Mesenchymal stem cell (in vitro differentiated cells and primary cell): Measurements from ENCODE around the gene APBB1IP.
"Not testable (repeated sequence)": the region's sequence is repeated elsewhere in the genome, so short reads cannot be mapped to it uniquely, and the experiment has no call there.

Source experiments
- DNase-seq: peaks from one replicate; pipeline ENCODE4 v3.0.0-alpha.2; 2013
- H2AFZ ChIP-seq: one replicate; pipeline ENCODE4 v1.6.1; 2013; ENCODE audit warnings: low read depth, mild to moderate bottlenecking, control low read depth, inconsistent platforms, low read length, moderate library complexity
- H2AK5ac ChIP-seq: 2 replicates; pipeline ENCODE4 v1.6.1; 2013; ENCODE audit warnings: low read length, moderate library complexity, mild to moderate bottlenecking, inconsistent platforms; ENCODE audit not compliant: severe bottlenecking
- H2BK120ac ChIP-seq: one replicate; pipeline ENCODE4 v1.6.1; 2013; ENCODE audit warnings: low read depth, mild to moderate bottlenecking, inconsistent platforms, low read length, moderate library complexity
- H2BK12ac ChIP-seq, 2 experiments: one replicate each; pipeline ENCODE4 v1.6.1; 2013; ENCODE audit warnings: inconsistent platforms in 2 of 2, low read length in 2 of 2, mild to moderate bottlenecking in 2 of 2, moderate library complexity in 2 of 2, control low read depth in 1 of 2
- H2BK15ac ChIP-seq: one replicate; pipeline ENCODE4 v1.6.1; 2013; ENCODE audit warnings: mild to moderate bottlenecking, low read depth, inconsistent platforms; ENCODE audit not compliant: poor library complexity, severe bottlenecking
- H2BK5ac ChIP-seq: 2 replicates; pipeline ENCODE4 v1.6.1; 2013; ENCODE audit warnings: low read depth, mild to moderate bottlenecking, low read length, control low read depth, inconsistent platforms; ENCODE audit not compliant: poor library complexity, severe bottlenecking
- H3K14ac ChIP-seq, 2 experiments: one replicate each; pipeline ENCODE4 v1.6.1; 2013; ENCODE audit warnings: inconsistent platforms in 2 of 2, low read length in 2 of 2, control low read depth in 1 of 2, mild to moderate bottlenecking in 1 of 2, moderate library complexity in 1 of 2
- H3K18ac ChIP-seq, 2 experiments: one replicate each; pipeline ENCODE4 v1.6.1; 2013; ENCODE audit warnings: inconsistent platforms in 2 of 2, low read length in 2 of 2, control low read depth in 1 of 2, low read depth in 1 of 2, mild to moderate bottlenecking in 1 of 2
- H3K23ac ChIP-seq, 2 experiments: one replicate each; pipeline ENCODE4 v1.6.1; 2013; ENCODE audit warnings: inconsistent platforms in 2 of 2, low read length in 2 of 2, mild to moderate bottlenecking in 2 of 2, moderate library complexity in 2 of 2, control low read depth in 1 of 2
- H3K27ac ChIP-seq: 2 replicates; pipeline ENCODE4 v1.5.1; 2013; ENCODE audit warnings: mild to moderate bottlenecking, moderate library complexity, low read length, control low read depth, inconsistent platforms; ENCODE audit not compliant: poor library complexity, severe bottlenecking
- H3K27me3 ChIP-seq, 2 experiments: 2 replicates each; pipeline versions ENCODE4 v1.6.1 to v1.7.0; 2013; ENCODE audit warnings: low read length in 2 of 2, mild to moderate bottlenecking in 2 of 2, moderate library complexity in 2 of 2, control low read depth in 1 of 2, inconsistent platforms in 1 of 2; ENCODE audit not compliant: control insufficient read depth in 1 of 2, insufficient read depth in 1 of 2
- H3K36me3 ChIP-seq, 2 experiments: 2 replicates each; pipeline versions ENCODE4 v1.6.1 to v1.7.0; 2013; ENCODE audit warnings: low read length in 2 of 2, control low read depth in 1 of 2, inconsistent platforms in 1 of 2, low read depth in 1 of 2, mild to moderate bottlenecking in 1 of 2; ENCODE audit not compliant: insufficient read depth in 2 of 2, control insufficient read depth in 1 of 2
- H3K4ac ChIP-seq, 2 experiments: one replicate each; pipeline ENCODE4 v1.6.1; 2013; ENCODE audit warnings: inconsistent platforms in 2 of 2, low read length in 2 of 2, mild to moderate bottlenecking in 2 of 2, moderate library complexity in 2 of 2, control low read depth in 1 of 2, low read depth in 1 of 2
- H3K4me1 ChIP-seq: 2 replicates; pipeline ENCODE4 v1.6.1; 2013; ENCODE audit warnings: low read depth, low read length, control low read depth; ENCODE audit not compliant: control insufficient read depth, insufficient read depth
- H3K4me2 ChIP-seq: 2 replicates; pipeline ENCODE4 v1.6.1; 2013; ENCODE audit warnings: low read length, mild to moderate bottlenecking, inconsistent platforms; ENCODE audit not compliant: poor library complexity, severe bottlenecking
- H3K4me3 ChIP-seq, 2 experiments: 2 replicates each; pipeline versions ENCODE4 v1.5.1 to v1.7.0; 2013; ENCODE audit warnings: low read length in 2 of 2, mild to moderate bottlenecking in 2 of 2, control low read depth in 1 of 2, low read depth in 1 of 2; ENCODE audit not compliant: insufficient read depth in 1 of 2
- H3K79me1 ChIP-seq: replicated peaks from 2 replicates; pipeline ENCODE4 v1.6.1; 2013; ENCODE audit warnings: mild to moderate bottlenecking, control low read depth, low read length, inconsistent platforms; ENCODE audit not compliant: poor library complexity, severe bottlenecking
- H3K9ac ChIP-seq: 2 replicates; pipeline ENCODE4 v1.7.0; 2013; ENCODE audit warnings: mild to moderate bottlenecking, low read length, moderate library complexity
- H3K9me3 ChIP-seq: 2 replicates; pipeline ENCODE4 v1.7.0; 2013; ENCODE audit warnings: mild to moderate bottlenecking, low read length; ENCODE audit not compliant: control insufficient read depth
- H4K8ac ChIP-seq: one replicate; pipeline ENCODE4 v1.6.1; 2013; ENCODE audit warnings: inconsistent platforms, mild to moderate bottlenecking, low read length, moderate library complexity
- H4K91ac ChIP-seq: one replicate; pipeline ENCODE4 v1.6.1; 2013; ENCODE audit warnings: mild to moderate bottlenecking, low read length, inconsistent platforms
- WGBS: methylation state at CpG from one replicate; pipeline ENCODE4 v1.1.7; 2013; ENCODE audit warnings: mixed read lengths; 5-methylcytosine and 5-hydroxymethylcytosine counted together

APBB1IP gene

GRCh38 chr10:26490367-26490766 is 52.2 kb downstream of the APBB1IP start:
- not testable (repeated sequence) for H3K14ac ChIP-seq, H2AFZ ChIP-seq, H3K9ac ChIP-seq, H3K4me1 ChIP-seq, H3K18ac ChIP-seq, H3K79me1 ChIP-seq, H3K23ac ChIP-seq, H2BK12ac ChIP-seq, H4K8ac ChIP-seq, H3K27me3 ChIP-seq, H4K91ac ChIP-seq, H3K27ac ChIP-seq, H2AK5ac ChIP-seq, H3K4me2 ChIP-seq, H3K4ac ChIP-seq, H2BK15ac ChIP-seq, H2BK5ac ChIP-seq, H3K9me3 ChIP-seq, H3K4me3 ChIP-seq, H2BK120ac ChIP-seq, DNase-seq
- peaks cover 0 to 26% of the 10 kb centered on the region in 2 experiments for H3K36me3 ChIP-seq
- WGBS: 88% methylated on average over 4 of the region's 7 CpGs

DNA sequence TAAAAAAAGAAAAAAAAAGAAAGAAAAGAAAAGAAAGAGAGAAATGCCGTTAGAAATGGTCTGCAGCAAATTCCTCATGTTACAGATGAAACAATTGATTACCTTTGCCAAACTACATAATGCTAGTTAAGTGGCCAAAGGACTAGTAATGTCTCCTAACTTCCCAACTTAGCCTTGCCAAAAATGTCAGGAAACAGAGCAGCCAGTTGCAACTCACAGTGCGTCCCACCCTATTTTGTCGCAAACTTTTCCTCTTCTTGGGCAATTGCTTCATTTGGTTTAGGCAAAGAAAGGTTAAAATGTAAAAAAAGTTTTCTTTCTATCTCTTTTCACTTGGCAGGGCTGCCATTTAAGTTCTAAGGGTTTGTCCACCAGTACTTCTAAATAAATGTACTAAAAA is 53.1 kb downstream of the APBB1IP start:
- H2AFZ ChIP-seq: no peak overlapping the region

GRCh38 chr10:26491934-26492333 is 53.8 kb downstream of the APBB1IP start:
- Histone ChIP-seq H4K8ac (no peak overlapping the region), H3K36me3 (peaks cover 0 to 37% of the 10 kb centered on the region in 2 experiments), H3K23ac (no peak overlapping the region), H3K4me1 (peaks cover 3% of the 10 kb centered on the region), H2BK12ac (no peak overlapping the region), H3K9me3 (no peaks in the 10 kb centered on the region), H3K27ac (no peak overlapping the region), H3K14ac (no peak overlapping the region), H2BK5ac (no peak overlapping the region), H3K9ac (peak overlapping the region; percentile 72), H3K4me3 (no peak overlapping the region), H4K91ac (no peak overlapping the region), H3K27me3 (no peaks in the 10 kb centered on the region), H2AFZ (no peak overlapping the region), H2BK15ac (no peak overlapping the region), H3K4me2 (no peak overlapping the region), H3K4ac (no peak overlapping the region), H2BK120ac (no peak overlapping the region), H2AK5ac (peak overlapping the region; percentile 57), H3K18ac (no peak overlapping the region), H3K79me1 (no peaks in the 10 kb centered on the region)
- DNase-seq: no peak
- WGBS: 70% methylated on average over 3 of the region's 3 CpGs

More for the DNA sequence above, 53.1 kb downstream of the APBB1IP start:
- H3K9ac ChIP-seq: peak overlapping the region; percentile 72
- no peak overlapping the region for H2AK5ac ChIP-seq
- no peak overlapping the region for H4K8ac ChIP-seq
- H3K4me3 ChIP-seq: peak overlapping the region in 1 of 2 experiments; percentile 47
- no peak overlapping the region for H3K27ac ChIP-seq
- DNase-seq: no peak
- H3K4me1 ChIP-seq: peaks cover 5% of the 10 kb centered on the region
- no peak overlapping the region for H2BK120ac ChIP-seq
- WGBS: no CpG with 5 or more reads among the region's 3 CpGs
- H3K14ac ChIP-seq: no peak overlapping the region
- no peaks in the 10 kb centered on the region for H3K9me3 ChIP-seq
- no peak overlapping the region for H3K23ac ChIP-seq
- no peak overlapping the region for H4K91ac ChIP-seq
- no peak overlapping the region for H2BK5ac ChIP-seq
- H3K79me1 ChIP-seq: no peaks in the 10 kb centered on the region
- H3K4ac ChIP-seq: no peak overlapping the region
- H3K4me2 ChIP-seq: no peak overlapping the region
- H2BK12ac ChIP-seq: no peak overlapping the region
- no peaks in the 10 kb centered on the region for H3K27me3 ChIP-seq
- no peak overlapping the region for H2BK15ac ChIP-seq
- H3K36me3 ChIP-seq: peaks cover 0 to 32% of the 10 kb centered on the region in 2 experiments
- H3K18ac ChIP-seq: no peak overlapping the region

GRCh38 chr10:26492725-26493124 is 54.6 kb downstream of the APBB1IP start:
- not testable (repeated sequence) for H2AK5ac ChIP-seq, H3K4me1 ChIP-seq, H3K23ac ChIP-seq, H3K4ac ChIP-seq, H3K27ac ChIP-seq, H2BK15ac ChIP-seq, H3K9ac ChIP-seq, H3K18ac ChIP-seq, H2BK5ac ChIP-seq, H4K91ac ChIP-seq, H2BK12ac ChIP-seq, H3K79me1 ChIP-seq, H3K4me2 ChIP-seq, H2BK120ac ChIP-seq, H3K14ac ChIP-seq, DNase-seq, H3K27me3 ChIP-seq, H3K4me3 ChIP-seq, H2AFZ ChIP-seq, H4K8ac ChIP-seq, H3K9me3 ChIP-seq
- WGBS: 65% methylated on average over 4 of the region's 9 CpGs
- H3K36me3 ChIP-seq: peaks cover 0 to 39% of the 10 kb centered on the region in 2 experiments
